HepG2 (cell line): ENCODE measurements around the gene XPNPEP1. TPM values are rescaled to one million over a fixed set of nuclear protein-coding genes. Genes with fewer than 3 reads are reported as not detected.

Source experiments
- ATF6 ChIP-seq: sonication (generic); formaldehyde crosslinking; conservative IDR thresholded peaks from 2 replicates; pipeline ENCODE4 v1.4.0; 2020; ENCODE audit warnings: missing genetic modification reagents
- JDP2 ChIP-seq: sonication (generic); formaldehyde crosslinking; IDR thresholded peaks from 2 replicates; pipeline ENCODE4 v1.8.1; 2022; ENCODE audit warnings: missing genetic modification reagents, borderline replicate concordance
- KLF11 ChIP-seq: IDR thresholded peaks from 2 replicates; pipeline ENCODE4 v1.6.1; 2016; ENCODE audit warnings: missing compliant biosample characterization
- POLR2A ChIP-seq, 2 experiments: IDR thresholded peaks; 2 replicates each; pipeline ENCODE4 v1.6.1; 2011; ENCODE audit warnings: low read depth in 2 of 2, low read length in 2 of 2, mild to moderate bottlenecking in 1 of 2, moderate library complexity in 1 of 2; ENCODE audit not compliant: insufficient read depth in 1 of 2
- RERE ChIP-seq: IDR thresholded peaks from 2 replicates; pipeline ENCODE4 v1.6.1; 2016; ENCODE audit warnings: low read depth, missing genetic modification reagents, missing compliant biosample characterization
- TCF12 ChIP-seq, 2 experiments: fragments of 450-650 bp in 1 of 2; sonication (generic) in 1 of 2; formaldehyde crosslinking in 1 of 2; IDR thresholded peaks; 2 replicates each; pipeline versions ENCODE4 v1.6.1 to v1.8.0; 2017 to 2022; ENCODE audit warnings: antibody characterized with exemption in 1 of 2, mild to moderate bottlenecking in 1 of 2, missing genetic modification reagents in 1 of 2, moderate library complexity in 1 of 2
- UBTF ChIP-seq: sonication (generic); formaldehyde crosslinking; IDR thresholded peaks from 2 replicates; pipeline ENCODE4 v1.4.0; 2020; ENCODE audit warnings: mild to moderate bottlenecking, missing genetic modification reagents
- ZNF30 ChIP-seq: sonication (generic); formaldehyde crosslinking; IDR thresholded peaks from 2 replicates; pipeline ENCODE4 v1.5.0; 2020; ENCODE audit warnings: mild to moderate bottlenecking, missing genetic modification reagents
- ZNF337 ChIP-seq: sonication (generic); formaldehyde crosslinking; IDR thresholded peaks from 2 replicates; pipeline ENCODE4 v1.5.1; 2020; ENCODE audit warnings: missing genetic modification reagents, low read depth, mild to moderate bottlenecking, borderline replicate concordance
- ZNF382 ChIP-seq: sonication (generic); formaldehyde crosslinking; IDR thresholded peaks from 2 replicates; pipeline ENCODE4 v1.5.0; 2020; ENCODE audit warnings: missing genetic modification reagents, mild to moderate bottlenecking, borderline replicate concordance
- ZNF549 ChIP-seq: sonication (generic); formaldehyde crosslinking; IDR thresholded peaks from 2 replicates; pipeline ENCODE4 v1.5.0; 2020; ENCODE audit warnings: missing genetic modification reagents
- ZXDC ChIP-seq: sonication (generic); formaldehyde crosslinking; IDR thresholded peaks from 2 replicates; pipeline ENCODE4 v1.5.0; 2020; ENCODE audit warnings: mild to moderate bottlenecking, missing genetic modification reagents
- polyA plus RNA-seq, 8 experiments: library from polyadenylated mRNA; depleted of rRNA in 3 of 8; stranded (reverse) in 7 of 8; unstranded in 1 of 8; fragments of >200 nt; fragmentation: Illumina TruSeq in 4 of 8; extraction: Trizol in 4 of 8; gene quantifications; 2 replicates each; pipeline versions ENCODE4 v1.2.1 to v1.2.3, GENCODE V29; 2011 to 2016; ENCODE audit warnings: low read depth in 4 of 8, missing spikeins in 1 of 8, mixed read lengths in 1 of 8; ENCODE audit not compliant: insufficient read depth in 1 of 8
- total RNA-seq, 5 experiments: library from RNA; depleted of rRNA; stranded (reverse); fragments of >200 nt; fragmentation: Illumina TruSeq; extraction: Trizol; gene quantifications; 2 replicates each; pipeline ENCODE4 v1.2.3, GENCODE V29; 2016; ENCODE audit warnings: low read depth in 1 of 5

The XPNPEP1 gene
- total and polyA plus RNA-seq, 2 of the 13 experiments (the other 11 are each of a cell fraction or from before 2014, with no cell fraction given): 30.3 to 55.5 TPM

GRCh38 chr10:109922976-109923921, at the start of gene XPNPEP1 (continued):
- TF ChIP-seq RERE (CRISPR knock-in tag): no peak
- TF ChIP-seq POLR2A (IDR thresholded peaks at IDR 0.05; ENCODE audit: insufficient read depth in 1 of 2, low read depth in 2 of 2, low read length in 2 of 2): peak; percentile 84 to 85
- no peak for TF ChIP-seq ZNF382 (CRISPR knock-in tag)
- peak; percentile 63 for TF ChIP-seq UBTF (CRISPR knock-in tag)
- no peak for TF ChIP-seq JDP2
- TF ChIP-seq KLF11 (CRISPR knock-in tag): 0 out of 2 replicates have a peak, but pooled peaks have one; percentile 62
- no peak for TF ChIP-seq ZNF337
- 0 out of 2 replicates have a peak, but pooled peaks have one; percentile 20 for TF ChIP-seq ATF6
- TF ChIP-seq ZXDC (CRISPR knock-in tag): peak; percentile 75; the same call in 1 of the 2 replicates
- 0 out of 2 replicates have a peak, but pooled peaks have one; percentile 38 for TF ChIP-seq ZNF549
- TF ChIP-seq TCF12 (IDR thresholded peaks at IDR 0.05): no peak
- no peak for TF ChIP-seq TCF12 (CRISPR knock-in tag; IDR thresholded peaks at IDR 0.05)
- no peak for TF ChIP-seq ZNF30 (CRISPR knock-in tag)
